ENCODE data around the gene NFYC.

NFYC gene

DNA sequence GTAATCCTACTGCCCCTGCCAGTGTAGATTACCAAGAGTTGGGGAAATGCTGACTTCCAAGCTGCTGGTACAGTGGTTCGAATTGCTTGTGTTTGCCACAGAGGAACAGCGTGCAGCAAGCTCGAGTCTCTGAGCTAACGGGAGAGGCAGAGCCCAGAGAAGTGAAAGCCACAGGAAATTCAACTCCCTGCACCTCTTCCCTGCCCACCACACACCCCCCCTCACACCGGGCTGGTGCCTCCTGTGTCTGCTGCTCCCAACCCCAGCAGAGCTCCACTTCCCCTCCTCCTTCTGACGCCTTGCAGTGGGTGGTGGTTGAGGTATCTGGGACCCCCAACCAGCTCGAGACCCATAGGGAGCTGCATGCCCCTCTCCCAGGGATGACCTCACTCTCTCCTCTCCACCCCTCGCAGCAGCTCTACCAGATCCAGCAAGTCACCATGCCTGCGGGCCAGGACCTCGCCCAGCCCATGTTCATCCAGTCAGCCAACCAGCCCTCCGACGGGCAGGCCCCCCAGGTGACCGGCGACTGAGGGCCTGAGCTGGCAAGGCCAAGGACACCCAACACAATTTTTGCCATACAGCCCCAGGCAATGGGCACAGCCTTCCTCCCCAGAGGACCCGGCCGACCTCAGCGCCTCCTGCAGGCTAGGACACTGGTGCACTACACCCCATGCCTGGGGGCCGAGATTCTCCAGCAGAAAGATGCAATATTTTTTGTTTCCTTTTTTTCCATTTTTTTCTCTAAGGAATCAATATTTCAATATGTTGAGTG is 79.0 kb downstream of the NFYC start:
- no peak overlapping the region for H3K4me3 ChIP-seq (ENCODE audit: low read length)
- no peak for DNase-seq (ENCODE audit: low read depth, low spot score)

DNA sequence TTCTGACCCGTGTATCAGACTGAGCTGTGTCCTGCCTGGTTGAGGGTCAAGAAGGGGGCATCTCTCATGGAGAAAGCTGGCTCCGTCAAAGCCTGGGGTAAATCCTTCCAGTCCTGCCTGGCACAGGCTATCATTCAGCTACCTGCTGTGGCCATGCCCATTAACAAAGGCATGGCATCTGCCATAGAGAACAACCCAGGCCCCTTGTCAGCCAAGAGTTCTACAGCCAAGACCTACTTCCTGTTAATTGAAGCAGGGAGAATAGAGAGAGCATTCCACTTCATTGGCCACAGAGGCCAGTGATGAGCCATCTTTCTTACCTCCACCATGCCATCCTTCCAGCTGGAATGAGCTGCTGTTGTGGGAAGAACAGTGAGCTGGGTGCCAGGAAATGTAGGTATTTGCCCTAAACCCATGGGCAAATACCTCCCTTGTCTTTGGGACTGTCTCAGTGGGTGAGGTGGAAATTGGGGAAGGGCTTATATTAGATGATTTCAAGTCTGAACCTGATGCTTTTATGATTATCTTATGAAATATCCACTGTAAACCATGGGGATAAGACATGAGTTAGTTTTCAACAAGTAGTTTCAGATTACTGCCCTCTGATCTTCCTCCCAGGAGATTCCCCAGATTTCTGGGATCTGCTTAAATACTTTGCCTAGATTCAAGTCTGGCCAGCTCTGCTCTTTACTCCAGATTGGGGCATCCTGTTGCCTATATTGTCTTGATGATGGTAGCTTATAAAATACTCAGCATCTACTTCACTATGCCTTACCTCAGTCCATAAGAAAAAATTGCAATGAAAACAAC is 80.8 kb downstream of the NFYC start:
- DNase-seq (ENCODE audit: low read depth, low spot score), result no peak

GRCh38 chr1:40773748-40774265 is 82.3 kb downstream of the NFYC start:
- DNase-seq (ENCODE audit: low read depth, low spot score), result no peak
- no peak overlapping the region for H3K4me3 ChIP-seq (ENCODE audit: low read length)

More for the DNA sequence above, 80.8 kb downstream of the NFYC start:
- no peak overlapping the region for H3K4me3 ChIP-seq (ENCODE audit: low read length)

DNA sequence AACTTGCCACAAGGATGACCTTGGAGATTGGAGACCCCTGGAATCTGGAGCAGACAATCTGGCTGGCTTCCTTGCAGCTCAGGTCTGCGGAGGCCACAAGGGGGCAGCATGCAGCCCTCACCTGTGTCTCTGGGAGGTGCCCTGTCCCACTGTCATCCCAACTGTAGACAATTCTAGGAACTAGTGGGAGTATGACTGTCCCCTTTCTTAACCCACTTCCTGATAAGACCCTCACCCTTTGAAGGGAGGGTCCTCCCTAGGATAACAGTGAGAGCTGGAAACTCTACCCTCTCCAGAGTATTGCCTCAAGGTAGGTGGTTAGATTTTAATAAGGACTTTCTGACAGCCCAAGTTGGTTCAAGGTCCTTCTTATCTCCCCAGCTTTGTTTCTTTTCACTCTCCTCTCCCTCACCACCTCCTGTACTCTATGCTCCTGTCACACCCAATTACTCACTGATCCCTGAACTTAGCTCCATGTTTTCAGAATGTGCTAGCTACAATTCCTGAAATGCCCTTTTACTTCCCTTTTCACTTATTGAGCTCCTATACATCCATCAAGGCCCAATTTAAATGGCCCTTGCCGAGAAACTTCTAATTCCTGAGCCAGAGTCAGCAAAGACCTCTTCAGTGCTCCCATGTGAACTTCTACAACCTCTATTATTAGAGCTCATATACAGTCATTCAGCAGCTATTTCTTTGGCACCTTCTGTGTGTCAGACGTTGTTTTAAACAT is 82.9 kb downstream of the NFYC start:
- no peak for DNase-seq (ENCODE audit: low read depth, low spot score)
- no peak overlapping the region for H3K4me3 ChIP-seq (ENCODE audit: low read length)

DNA sequence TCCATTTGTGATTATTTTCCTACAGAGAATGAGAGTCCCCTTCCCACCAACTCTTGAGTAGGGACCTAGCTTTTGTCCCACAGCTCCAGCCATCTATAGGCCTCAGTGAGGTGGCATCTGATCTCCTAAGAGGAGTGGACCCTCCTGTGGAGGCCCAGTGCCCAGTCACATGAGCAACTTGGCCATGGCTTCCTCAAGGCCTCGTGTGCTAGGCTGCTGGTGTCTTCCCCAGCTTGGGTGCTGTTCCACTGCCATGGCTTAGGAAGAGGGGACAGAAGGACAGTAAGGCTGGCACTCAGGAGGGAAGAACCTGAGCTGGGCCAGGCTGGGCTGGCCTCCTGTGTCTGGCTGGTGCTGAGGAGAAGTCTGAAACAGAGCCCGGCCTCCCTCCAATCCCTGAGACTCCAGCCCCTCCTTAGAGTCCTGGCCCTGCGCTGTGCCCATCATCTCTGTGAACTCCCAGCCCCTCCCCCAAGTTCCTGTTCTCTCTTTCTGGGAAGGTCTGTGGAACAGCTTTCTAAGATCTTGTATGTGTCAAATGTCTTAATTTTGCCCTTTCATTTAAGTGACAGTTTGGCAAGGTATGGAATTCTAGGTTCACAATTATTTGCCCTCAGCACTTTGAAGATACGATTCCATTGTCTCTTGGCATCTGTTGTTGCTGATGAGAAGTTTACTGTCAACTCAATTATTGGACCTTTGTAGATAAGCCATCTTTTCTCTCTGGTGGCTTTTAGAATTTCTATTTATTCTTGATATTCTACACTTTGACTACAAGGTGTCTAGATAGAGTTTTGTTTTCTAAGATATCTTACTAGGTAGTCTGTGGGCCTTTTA is 85.0 kb downstream of the NFYC start:
- DNase-seq (ENCODE audit: low read depth, low spot score), result no peak
- no peak overlapping the region for H3K4me3 ChIP-seq (ENCODE audit: low read length)

GRCh38 chr1:40777224-40777970 is 85.9 kb downstream of the NFYC start:
- H3K4me3 ChIP-seq (ENCODE audit: low read length), result no peak overlapping the region
- DNase-seq (ENCODE audit: low read depth, low spot score), result no peak

GRCh38 chr1:40780678-40781607 is 89.4 kb downstream of the NFYC start:
- no peak for DNase-seq (ENCODE audit: low read depth, low spot score)
- H3K4me3 ChIP-seq (ENCODE audit: low read length), result no peak overlapping the region

- no peak overlapping the region for H3K4me3 ChIP-seq (ENCODE audit: low read length)
- DNase-seq (ENCODE audit: low read depth, low spot score), result no peak
These were observed 90.1 kb downstream of the NFYC start for GRCh38 chr1:40781608-40781971.

GRCh38 chr1:40782371-40782956 is 91.0 kb downstream of the NFYC start:
- H3K4me3 ChIP-seq (ENCODE audit: low read length), result no peak overlapping the region
- DNase-seq (ENCODE audit: low read depth, low spot score), result no peak

- no peak within 1 kb of the TSS for H3K4me3 ChIP-seq (ENCODE audit: low read length)
- DNase-seq (ENCODE audit: low read depth, low spot score), result no peak
These were observed 91.7 kb downstream of the NFYC start, which contains the start of gene KCNQ4 for GRCh38 chr1:40783001-40783905. Gene KCNQ4 (plus strand): TSS chr1:40783787. CDS start chr1:40784094, 307 bp downstream.

DNA sequence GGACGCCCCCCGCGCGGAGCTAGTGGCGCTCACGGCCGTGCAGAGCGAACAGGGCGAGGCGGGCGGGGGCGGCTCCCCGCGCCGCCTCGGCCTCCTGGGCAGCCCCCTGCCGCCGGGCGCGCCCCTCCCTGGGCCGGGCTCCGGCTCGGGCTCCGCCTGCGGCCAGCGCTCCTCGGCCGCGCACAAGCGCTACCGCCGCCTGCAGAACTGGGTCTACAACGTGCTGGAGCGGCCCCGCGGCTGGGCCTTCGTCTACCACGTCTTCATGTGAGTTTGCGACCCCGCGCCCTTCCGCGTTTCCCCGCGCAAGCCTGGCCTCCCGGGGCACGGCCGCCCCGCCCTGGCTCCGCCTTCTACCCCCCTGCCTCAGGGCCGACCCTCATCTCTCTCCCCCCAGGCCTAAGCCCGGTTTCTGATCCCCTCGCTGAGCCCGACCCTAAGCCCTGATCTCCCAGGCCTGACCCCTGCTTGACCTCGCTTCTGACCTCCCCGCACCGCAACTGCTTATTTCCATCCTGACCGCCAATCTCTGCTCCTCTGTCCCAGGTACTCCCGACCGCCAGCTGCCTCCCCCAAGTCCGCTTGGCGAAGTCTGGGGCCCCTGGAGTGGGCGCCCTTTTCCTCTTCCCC is 92.8 kb downstream of the NFYC start:
- no peak overlapping the region for H3K4me3 ChIP-seq (ENCODE audit: low read length)

GRCh38 chr1:40784771-40785151 is 93.3 kb downstream of the NFYC start:
- no peak for DNase-seq (ENCODE audit: low read depth, low spot score)
- no peak overlapping the region for H3K4me3 ChIP-seq (ENCODE audit: low read length)

More for the DNA sequence above, 92.8 kb downstream of the NFYC start:
- DNase-seq (ENCODE audit: low read depth, low spot score), result no peak

- no peak for DNase-seq (ENCODE audit: low read depth, low spot score)
- no peak overlapping the region for H3K4me3 ChIP-seq (ENCODE audit: low read length)
These were observed 93.9 kb downstream of the NFYC start for GRCh38 chr1:40785446-40785845.

GRCh38 chr1:40786171-40786994 is 94.9 kb downstream of the NFYC start:
- H3K4me3 ChIP-seq (ENCODE audit: low read length), result no peak overlapping the region
- no peak for DNase-seq (ENCODE audit: low read depth, low spot score)

Data from Jurkat, Clone E6-1 (cell line).